Glomerular visceral epithelial cell (primary cell): ENCODE measurements around the gene SREBF2.

Experiments
- DNase-seq: peaks from one replicate; pipeline ENCODE4 v3.0.0-alpha.2; 2016; ENCODE audit errors: extremely low spot score

The SREBF2 gene

DNA sequence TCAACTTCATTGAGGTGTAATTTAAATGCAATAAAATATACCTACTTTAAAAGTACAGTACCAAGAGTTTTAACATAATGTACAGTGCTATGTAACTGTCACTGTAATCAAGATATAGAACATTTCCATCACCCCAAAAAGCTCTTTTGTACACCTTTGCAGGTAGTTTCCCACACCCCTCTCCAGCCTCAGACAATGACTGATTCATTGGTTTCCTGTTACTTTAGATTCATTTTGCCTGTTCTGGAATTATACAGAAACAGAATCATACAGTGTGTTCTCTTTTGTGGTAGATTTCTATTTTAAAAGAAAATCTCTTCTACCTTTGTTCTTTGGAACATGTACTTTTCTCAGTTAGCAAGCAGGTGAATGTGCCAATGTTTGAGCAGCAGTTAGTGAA is 43.8 kb downstream of the SREBF2 start:
- no peak for DNase-seq

- DNase-seq, result no peak
These were observed 47.7 kb downstream of the SREBF2 start for GRCh38 chr22:41880653-41881052.

DNA sequence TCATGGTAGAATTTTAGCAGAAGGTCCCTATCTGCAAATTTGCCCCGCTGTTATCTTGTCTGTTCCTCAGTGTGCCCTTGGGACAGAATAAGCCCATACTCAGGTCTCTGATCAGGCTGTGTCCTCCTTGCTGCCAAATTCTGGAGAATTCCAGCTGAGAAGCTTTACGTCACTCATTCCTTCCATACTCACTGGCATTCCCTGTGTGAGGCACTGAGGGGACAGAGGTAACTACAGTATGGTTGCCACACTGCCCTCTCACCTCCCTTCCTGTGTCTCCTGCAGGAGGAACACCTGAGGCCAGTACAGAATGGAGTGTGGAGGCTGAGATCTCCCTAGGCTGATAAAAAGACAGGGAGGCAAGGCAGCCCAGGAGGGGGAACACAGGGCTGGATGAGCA is 50.5 kb downstream of the SREBF2 start:
- no peak for DNase-seq

DNA sequence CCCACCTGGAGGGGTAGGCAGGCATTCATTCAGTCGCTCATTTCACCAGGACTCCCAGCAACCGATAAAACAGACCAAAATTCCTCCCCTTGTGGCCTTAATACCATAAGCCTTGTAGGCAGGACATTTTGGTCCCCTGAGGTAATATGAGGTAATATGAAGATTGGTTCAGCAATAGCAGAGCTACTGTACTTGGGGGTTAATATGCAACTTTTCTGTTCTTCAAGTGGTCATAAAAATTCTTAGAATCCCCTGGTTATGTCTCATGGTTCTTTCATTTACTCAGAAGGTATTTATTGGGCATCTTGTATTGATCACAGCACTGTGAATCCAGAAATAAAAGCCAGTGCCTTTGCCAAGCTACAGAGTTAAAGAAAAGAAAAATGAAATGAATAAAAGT is 52.2 kb downstream of the SREBF2 start:
- peak; percentile 55 for DNase-seq

DNA sequence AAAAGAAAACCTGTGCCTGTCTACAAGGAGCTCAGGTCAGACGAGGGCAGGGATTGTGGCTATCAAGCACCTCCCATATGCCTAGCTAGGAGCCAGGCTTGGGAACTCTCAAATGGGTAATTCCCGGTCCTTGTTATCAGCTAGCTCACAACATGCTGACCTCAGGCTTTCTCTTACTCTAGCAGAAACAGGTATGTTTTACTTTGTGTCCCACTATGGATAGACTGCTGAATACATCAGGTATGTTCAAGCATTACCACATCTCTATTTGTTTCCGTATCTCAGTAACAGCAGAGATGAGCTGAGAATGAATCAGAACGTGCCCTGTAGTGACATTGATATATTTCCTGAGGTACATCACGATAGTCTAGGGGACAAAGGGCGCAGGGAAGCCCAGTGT is 52.6 kb downstream of the SREBF2 start:
- DNase-seq, result no peak

DNA sequence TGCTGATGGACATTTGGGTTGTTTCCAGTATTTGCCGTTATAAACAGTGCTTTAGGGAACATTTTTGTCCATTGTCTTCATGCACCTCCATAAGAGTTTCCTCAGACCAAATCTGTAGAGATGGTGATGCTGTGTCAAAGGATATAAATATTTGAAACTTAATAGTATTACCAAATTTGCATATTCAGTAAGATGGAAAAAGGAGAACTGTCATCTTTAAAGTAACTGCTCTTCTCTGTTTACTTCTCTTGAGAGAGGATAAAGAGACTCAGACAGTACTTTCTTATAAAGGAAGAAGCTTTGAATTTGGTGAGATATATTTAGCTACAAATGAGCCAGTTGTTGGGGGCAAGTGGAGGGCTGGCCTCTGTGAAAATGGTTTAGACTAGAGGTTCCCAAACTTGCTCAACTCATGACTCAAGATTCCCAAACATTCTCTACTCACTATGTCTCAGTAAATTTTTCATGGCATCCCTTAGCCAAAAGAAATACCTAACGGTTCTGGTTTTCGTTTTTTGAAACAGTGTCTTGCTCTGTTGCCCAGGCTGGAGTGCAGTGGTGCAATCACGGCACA is 55.8 kb downstream of the SREBF2 start:
- no peak for DNase-seq

- DNase-seq, result no peak
These were observed 58.5 kb downstream of the SREBF2 start for GRCh38 chr22:41891407-41891806.

- DNase-seq, result no peak
These were observed 59.8 kb downstream of the SREBF2 start for GRCh38 chr22:41892721-41893120.

DNA sequence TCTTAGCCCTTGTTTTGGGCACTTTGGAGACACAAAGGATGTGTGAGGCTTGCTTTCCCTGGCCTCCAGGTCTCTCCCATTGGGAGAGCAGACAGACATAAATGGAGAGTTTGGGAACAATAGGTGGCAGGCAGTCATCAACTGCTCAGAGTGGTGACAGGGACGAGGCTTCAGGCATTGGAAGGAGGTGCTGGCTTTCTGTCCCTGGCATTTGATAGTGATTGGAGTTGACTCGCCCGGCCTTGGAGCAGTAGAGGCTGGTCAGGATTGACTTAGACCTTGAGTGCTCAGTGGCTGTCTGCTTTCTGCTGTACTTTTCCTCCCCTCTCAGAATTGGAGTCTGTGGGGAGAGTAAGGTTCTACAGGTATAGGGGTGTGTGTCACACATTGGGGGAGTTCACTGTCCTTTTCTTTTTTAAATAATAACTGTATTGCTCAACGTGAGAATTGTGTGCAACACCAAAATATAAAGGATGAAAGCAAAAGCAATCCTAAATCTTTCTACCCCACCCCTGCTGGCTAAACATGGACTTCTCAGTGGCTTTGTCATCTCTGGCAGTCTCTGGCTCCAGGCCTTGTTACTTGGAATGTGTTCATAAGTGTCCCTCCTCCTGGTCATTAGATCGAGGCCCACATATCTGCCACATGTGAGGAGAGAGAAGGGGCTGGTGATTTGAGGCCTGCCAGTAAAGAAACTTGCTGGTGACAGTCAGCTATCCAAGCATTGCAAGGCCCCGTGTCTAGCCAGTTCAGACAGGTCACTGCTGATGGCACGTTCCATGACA is 60.9 kb downstream of the SREBF2 start:
- DNase-seq, result no peak

DNA sequence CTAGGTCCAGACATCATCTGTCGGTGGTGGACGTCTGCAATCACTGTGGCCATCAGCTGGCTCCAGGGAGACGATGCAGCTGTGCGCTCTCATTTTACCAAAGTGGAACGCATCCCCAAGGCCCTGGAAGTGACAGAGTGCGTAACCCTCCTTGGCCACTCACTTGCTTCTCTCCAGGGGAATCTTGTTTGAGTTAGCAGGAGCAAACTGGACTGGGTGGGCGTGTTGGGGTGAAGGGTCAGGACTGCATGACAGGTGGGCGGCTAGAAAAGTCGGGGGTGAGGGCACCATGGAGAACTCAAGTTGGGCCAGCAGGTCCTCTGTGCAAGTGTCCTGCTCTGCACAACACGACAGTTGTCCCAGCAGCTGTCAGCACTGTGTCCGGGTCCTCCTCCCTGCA is 65.7 kb downstream of the SREBF2 start:
- DNase-seq, result no peak

GRCh38 chr22:41899110-41899509 is 66.2 kb downstream of the SREBF2 start:
- DNase-seq, result no peak

DNA sequence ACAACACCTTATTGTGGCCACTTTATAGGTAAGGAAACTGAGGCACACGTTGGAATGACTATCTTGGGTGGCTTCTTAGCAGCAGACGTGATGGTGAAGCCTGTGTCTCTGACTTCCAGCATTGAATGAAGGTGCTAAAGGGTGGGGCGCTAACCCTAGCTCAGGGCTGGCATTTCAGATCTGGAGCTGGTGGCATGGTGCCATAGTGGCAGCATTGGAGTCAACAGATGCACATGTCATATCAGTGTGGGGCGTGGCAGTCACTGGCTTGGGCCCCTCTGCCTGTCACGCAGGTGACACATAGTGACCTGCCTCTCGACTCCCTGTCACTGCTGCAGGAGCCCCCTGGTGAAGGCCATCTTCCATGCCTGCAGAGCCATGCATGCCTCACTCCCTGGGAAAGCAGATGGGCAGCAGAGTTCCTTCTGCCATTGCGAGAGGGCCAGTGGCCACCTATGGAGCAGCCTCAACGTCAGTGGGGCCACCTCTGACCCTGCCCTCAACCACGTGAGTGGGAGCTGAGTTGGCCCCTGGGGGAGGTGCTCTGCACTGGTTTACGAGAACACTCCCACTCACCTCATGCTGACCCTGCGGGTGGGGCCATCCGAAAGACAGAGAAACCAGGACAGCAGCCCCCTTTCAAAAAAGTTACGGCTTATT is 67.2 kb downstream of the SREBF2 start:
- no peak for DNase-seq

DNA sequence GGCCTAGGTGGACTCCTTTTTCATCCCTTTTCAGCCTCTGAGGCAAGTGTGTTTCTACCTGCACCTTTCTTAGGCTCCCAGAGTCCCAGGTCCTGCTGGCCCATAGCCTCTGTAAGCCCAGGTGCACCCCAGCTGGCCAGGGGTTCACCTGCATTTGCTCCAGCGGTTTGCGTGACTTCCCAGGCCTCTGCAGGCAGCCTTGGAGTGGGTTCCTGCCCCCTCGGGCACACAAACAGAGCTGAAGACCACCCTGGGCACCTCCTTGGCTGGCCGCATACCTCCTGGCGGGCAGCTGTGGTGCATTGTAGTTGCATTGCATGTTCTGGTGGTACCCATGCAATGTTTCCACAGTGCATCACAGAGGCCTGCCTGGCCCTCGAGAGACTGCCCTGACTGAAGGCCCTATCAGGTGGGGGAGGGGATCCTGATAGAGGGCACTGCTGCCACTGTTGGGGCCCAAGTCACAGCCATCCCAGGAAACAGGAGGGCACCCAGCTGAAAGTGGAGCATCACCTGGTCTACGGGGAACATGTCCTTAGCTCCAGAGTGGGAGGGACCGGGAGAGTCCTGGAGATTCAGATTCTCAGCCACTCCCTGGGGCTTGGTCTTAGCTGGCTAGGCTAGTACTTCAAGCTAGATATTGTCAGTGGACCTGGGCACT is 67.9 kb downstream of the SREBF2 start:
- DNase-seq, result no peak

DNA sequence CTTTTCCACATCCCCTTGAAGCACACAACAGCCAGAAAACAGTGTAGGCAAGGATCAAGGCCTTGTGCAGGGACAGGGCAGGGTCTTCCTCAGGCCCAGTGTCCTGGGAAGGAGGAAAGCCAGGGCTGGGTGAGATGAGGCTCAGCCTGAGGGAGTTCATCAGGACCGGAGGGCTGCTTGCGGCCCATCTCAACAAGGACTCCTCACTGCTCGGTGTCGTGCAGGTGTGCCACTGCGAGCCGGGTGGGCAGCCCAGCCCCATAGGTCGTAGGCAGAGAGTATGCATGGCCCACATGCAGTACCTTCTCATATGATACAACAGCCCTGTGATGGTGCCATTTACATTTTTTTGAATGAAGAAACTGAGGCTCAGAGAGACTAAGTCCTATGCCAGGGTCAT is 69.1 kb downstream of the SREBF2 start:
- DNase-seq, result no peak

- DNase-seq, result no peak
These were observed 70.1 kb downstream of the SREBF2 start for GRCh38 chr22:41902932-41903421.

- DNase-seq, result no peak
These were observed 71.8 kb downstream of the SREBF2 start for GRCh38 chr22:41904450-41905410.

GRCh38 chr22:41905411-41906202 is 72.7 kb downstream of the SREBF2 start:
- no peak for DNase-seq

GRCh38 chr22:41906822-41907221 is 73.9 kb downstream of the SREBF2 start:
- DNase-seq, result no peak

- no peak for DNase-seq
These were observed 74.8 kb downstream of the SREBF2 start for GRCh38 chr22:41907436-41908401.
